ENCODE results near the gene KLHL3. TPM values are rescaled to one million over a fixed set of nuclear protein-coding genes. Genes with fewer than 3 reads are reported as not detected.
"Not testable (repeated sequence)": the region's sequence is repeated elsewhere in the genome, so short reads cannot be mapped to it uniquely, and the experiment has no call there.

The KLHL3 gene, protein sequence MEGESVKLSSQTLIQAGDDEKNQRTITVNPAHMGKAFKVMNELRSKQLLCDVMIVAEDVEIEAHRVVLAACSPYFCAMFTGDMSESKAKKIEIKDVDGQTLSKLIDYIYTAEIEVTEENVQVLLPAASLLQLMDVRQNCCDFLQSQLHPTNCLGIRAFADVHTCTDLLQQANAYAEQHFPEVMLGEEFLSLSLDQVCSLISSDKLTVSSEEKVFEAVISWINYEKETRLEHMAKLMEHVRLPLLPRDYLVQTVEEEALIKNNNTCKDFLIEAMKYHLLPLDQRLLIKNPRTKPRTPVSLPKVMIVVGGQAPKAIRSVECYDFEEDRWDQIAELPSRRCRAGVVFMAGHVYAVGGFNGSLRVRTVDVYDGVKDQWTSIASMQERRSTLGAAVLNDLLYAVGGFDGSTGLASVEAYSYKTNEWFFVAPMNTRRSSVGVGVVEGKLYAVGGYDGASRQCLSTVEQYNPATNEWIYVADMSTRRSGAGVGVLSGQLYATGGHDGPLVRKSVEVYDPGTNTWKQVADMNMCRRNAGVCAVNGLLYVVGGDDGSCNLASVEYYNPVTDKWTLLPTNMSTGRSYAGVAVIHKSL
- 10 to 100 TPM in 1 of 4 donors, 1 to 10 TPM in 3; 1.2 to 29.1 (median 3.4) TPM for total RNA-seq

- H3K4me3 ChIP-seq = peak within 1 kb of the TSS; percentile 50
- no peaks in the 10 kb centered on the region for H3K27me3 ChIP-seq
- no peaks in the 10 kb centered on the region for H3K9me3 ChIP-seq
- DNase-seq (ENCODE audit: low spot score in 2 of 2) = no peak
- H3K4me1 ChIP-seq = peaks cover 26% of the 10 kb centered on the region
- no peaks in the 10 kb centered on the region for H3K36me3 ChIP-seq
- peak within 1 kb of the TSS; percentile 30 for H3K27ac ChIP-seq
- TF ChIP-seq EP300 (IDR thresholded peaks at IDR 0.05) (no peak), POLR2AphosphoS5 (IDR thresholded peaks at IDR 0.05) (no peak), POLR2A (IDR thresholded peaks at IDR 0.05) (no peak)
- TF ChIP-seq, protein P1, sequence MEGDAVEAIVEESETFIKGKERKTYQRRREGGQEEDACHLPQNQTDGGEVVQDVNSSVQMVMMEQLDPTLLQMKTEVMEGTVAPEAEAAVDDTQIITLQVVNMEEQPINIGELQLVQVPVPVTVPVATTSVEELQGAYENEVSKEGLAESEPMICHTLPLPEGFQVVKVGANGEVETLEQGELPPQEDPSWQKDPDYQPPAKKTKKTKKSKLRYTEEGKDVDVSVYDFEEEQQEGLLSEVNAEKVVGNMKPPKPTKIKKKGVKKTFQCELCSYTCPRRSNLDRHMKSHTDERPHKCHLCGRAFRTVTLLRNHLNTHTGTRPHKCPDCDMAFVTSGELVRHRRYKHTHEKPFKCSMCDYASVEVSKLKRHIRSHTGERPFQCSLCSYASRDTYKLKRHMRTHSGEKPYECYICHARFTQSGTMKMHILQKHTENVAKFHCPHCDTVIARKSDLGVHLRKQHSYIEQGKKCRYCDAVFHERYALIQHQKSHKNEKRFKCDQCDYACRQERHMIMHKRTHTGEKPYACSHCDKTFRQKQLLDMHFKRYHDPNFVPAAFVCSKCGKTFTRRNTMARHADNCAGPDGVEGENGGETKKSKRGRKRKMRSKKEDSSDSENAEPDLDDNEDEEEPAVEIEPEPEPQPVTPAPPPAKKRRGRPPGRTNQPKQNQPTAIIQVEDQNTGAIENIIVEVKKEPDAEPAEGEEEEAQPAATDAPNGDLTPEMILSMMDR (IDR thresholded peaks at IDR 0.05) = no peak
- 2% methylated on average over 11 of the region's 12 CpGs for WGBS
These were observed at the start of gene KLHL3 for GRCh38 chr5:137735555-137736284. TSS of gene KLHL3 (minus strand) at chr5:137736089. CDS start at chr5:137735646, 443 bp downstream.

DNA sequence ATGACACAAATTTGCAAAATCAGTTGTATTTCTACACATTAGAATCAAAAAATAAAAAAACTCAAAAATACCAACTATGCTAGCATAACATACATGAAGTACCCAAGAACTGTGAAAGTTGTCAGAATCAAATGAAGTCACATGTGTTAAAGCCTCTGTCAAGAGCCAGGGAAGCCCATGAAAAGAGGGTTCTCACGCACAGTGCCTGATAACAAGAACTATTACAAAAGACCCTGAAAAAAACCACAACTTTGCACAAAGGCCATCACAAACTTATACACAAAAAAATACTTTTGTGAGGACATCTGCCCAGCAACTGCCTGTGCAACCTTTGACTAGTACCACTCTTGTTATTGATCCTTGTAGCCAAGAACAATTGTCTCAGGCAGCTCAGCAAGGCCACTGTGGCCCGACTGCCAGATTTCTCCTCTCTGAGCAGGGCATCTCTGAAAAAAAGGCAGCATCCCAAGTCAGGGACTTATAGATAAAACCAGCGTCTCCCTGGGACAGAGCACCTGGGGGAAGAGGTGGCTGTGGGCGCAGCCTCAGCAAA, 47.2 kb upstream of the KLHL3 start:
- no peak for TF ChIP-seq POLR2AphosphoS5 (IDR thresholded peaks at IDR 0.05)
- TF ChIP-seq EP300 (IDR thresholded peaks at IDR 0.05) = no peak
- TF ChIP-seq, protein P1 (IDR thresholded peaks at IDR 0.05) = no peak
- TF ChIP-seq POLR2A (IDR thresholded peaks at IDR 0.05) = no peak
- no peak overlapping the region for H3K4me3 ChIP-seq
- no peaks in the 10 kb centered on the region for H3K36me3 ChIP-seq
- H3K9me3 ChIP-seq = no peaks in the 10 kb centered on the region
- DNase-seq (ENCODE audit: low spot score in 2 of 2) = no peak
- WGBS = 82% methylated on average over 3 of the region's 4 CpGs
- H3K27ac ChIP-seq = no peak overlapping the region
- no peaks in the 10 kb centered on the region for H3K27me3 ChIP-seq
- H3K4me1 ChIP-seq = no peaks in the 10 kb centered on the region

- no peak overlapping the region for H3K4me3 ChIP-seq
- H3K36me3 ChIP-seq = no peaks in the 10 kb centered on the region
- H3K9me3 ChIP-seq = no peaks in the 10 kb centered on the region
- no peak for DNase-seq (ENCODE audit: low spot score in 2 of 2)
- H3K27ac ChIP-seq = no peak overlapping the region
- TF ChIP-seq POLR2AphosphoS5 (IDR thresholded peaks at IDR 0.05) = no peak
- TF ChIP-seq POLR2A (IDR thresholded peaks at IDR 0.05) = no peak
- no peak for TF ChIP-seq EP300 (IDR thresholded peaks at IDR 0.05)
- TF ChIP-seq, protein P1 (IDR thresholded peaks at IDR 0.05) = no peak
- H3K27me3 ChIP-seq = no peaks in the 10 kb centered on the region
- 96% methylated on average over 2 of the region's 2 CpGs for WGBS
- no peaks in the 10 kb centered on the region for H3K4me1 ChIP-seq
These were observed 46.2 kb upstream of the KLHL3 start for GRCh38 chr5:137782055-137782454.

GRCh38 chr5:137778772-137779564, 43.1 kb upstream of the KLHL3 start:
- no peak overlapping the region for H3K27ac ChIP-seq
- no peaks in the 10 kb centered on the region for H3K4me1 ChIP-seq
- DNase-seq (ENCODE audit: low spot score in 2 of 2) = no peak
- H3K4me3 ChIP-seq = no peak overlapping the region
- no peaks in the 10 kb centered on the region for H3K36me3 ChIP-seq
- H3K9me3 ChIP-seq = no peaks in the 10 kb centered on the region
- WGBS = 46% methylated on average over 2 of the region's 2 CpGs
- no peak for TF ChIP-seq EP300 (IDR thresholded peaks at IDR 0.05)
- TF ChIP-seq, protein P1 (IDR thresholded peaks at IDR 0.05) = peak in 1 of 2 donors; percentile 66
- H3K27me3 ChIP-seq = no peaks in the 10 kb centered on the region

- not testable (repeated sequence) for H3K27me3 ChIP-seq; H3K36me3 ChIP-seq; H3K4me3 ChIP-seq; H3K27ac ChIP-seq; H3K9me3 ChIP-seq; H3K4me1 ChIP-seq; DNase-seq (ENCODE audit: low spot score in 2 of 2)
- 91% methylated on average over 5 of the region's 5 CpGs for WGBS
These were observed 32.0 kb upstream of the KLHL3 start for GRCh38 chr5:137767937-137768336.

Data from suprapubic skin (tissue), 4 donors.